CD14-positive monocyte (primary cell): ENCODE measurements around the gene KMT2C. TPM values are rescaled to one million over a fixed set of nuclear protein-coding genes. Genes with fewer than 3 reads are reported as not detected.

Experiments
- DNase-seq, 3 donors: peaks; one replicate each; pipeline ENCODE4 v3.0.0-alpha.2; 2011 to 2022
- H2AFZ ChIP-seq: 2 replicates; pipeline ENCODE4 v1.6.0; 2012; ENCODE audit warnings: mild to moderate bottlenecking, low read depth, low read length, inconsistent platforms; ENCODE audit not compliant: insufficient read depth, poor library complexity, severe bottlenecking
- H3K27ac ChIP-seq, 2 donors: 1 replicate in 1 of 2; 2 replicates in 1 of 2; pipeline ENCODE4 v1.5.1; 2012 to 2013; ENCODE audit warnings: low read length in 2 of 2, control low read depth in 1 of 2, inconsistent platforms in 1 of 2, low read depth in 1 of 2, mild to moderate bottlenecking in 1 of 2
- H3K27me3 ChIP-seq, 2 donors: one replicate each; pipeline versions ENCODE4 v1.6.0 to v1.6.1; 2011 to 2013; ENCODE audit warnings: low read length in 2 of 2; ENCODE audit not compliant: control insufficient read depth in 2 of 2, insufficient read depth in 2 of 2
- H3K36me3 ChIP-seq, 2 donors: replicated peaks in 1 of 2; 1 replicate in 1 of 2; 2 replicates in 1 of 2; pipeline versions ENCODE4 v1.5.1 to v1.6.1; 2012 to 2013; ENCODE audit warnings: low read length in 2 of 2, control low read depth in 1 of 2, inconsistent platforms in 1 of 2, mild to moderate bottlenecking in 1 of 2; ENCODE audit not compliant: insufficient read depth in 2 of 2, control insufficient read depth in 1 of 2
- H3K4me1 ChIP-seq, 2 donors: 1 replicate in 1 of 2; 2 replicates in 1 of 2; pipeline versions ENCODE4 v1.5.1 to v1.6.1; 2012 to 2013; ENCODE audit warnings: low read length in 2 of 2, control low read depth in 1 of 2, inconsistent platforms in 1 of 2, mild to moderate bottlenecking in 1 of 2, moderate library complexity in 1 of 2; ENCODE audit not compliant: insufficient read depth in 2 of 2, control insufficient read depth in 1 of 2
- H3K4me2 ChIP-seq: replicated peaks from 2 replicates; pipeline ENCODE3; 2012; ENCODE audit warnings: low read length, moderate library complexity, mild to moderate bottlenecking; ENCODE audit not compliant: poor library complexity, severe bottlenecking; ENCODE audit errors: extremely low read depth
- H3K4me3 ChIP-seq, 3 experiments: fragments of 200-600 bp in 1 of 3; sonication (generic) in 1 of 3; replicated peaks in 1 of 3; 1 replicate in 2 of 3; 2 replicates in 1 of 3; pipeline ENCODE4 v1.5.1; 2011 to 2013; ENCODE audit warnings: low read length in 3 of 3, mild to moderate bottlenecking in 3 of 3, control low read depth in 2 of 3, low read depth in 2 of 3, inconsistent platforms in 1 of 3, moderate library complexity in 1 of 3
- H3K79me2 ChIP-seq: 2 replicates; pipeline ENCODE4 v1.6.0; 2012; ENCODE audit warnings: mild to moderate bottlenecking, control low read depth, inconsistent platforms, low read length, moderate library complexity; ENCODE audit not compliant: insufficient read depth
- H3K9ac ChIP-seq: 2 replicates; pipeline ENCODE4 v1.6.0; 2017; ENCODE audit warnings: low read length, mild to moderate bottlenecking; ENCODE audit not compliant: insufficient read depth, poor library complexity, severe bottlenecking
- H3K9me3 ChIP-seq, 2 donors: replicated peaks in 1 of 2; 1 replicate in 1 of 2; 2 replicates in 1 of 2; pipeline versions ENCODE4 v1.5.1 to v1.6.1; 2012 to 2013; ENCODE audit warnings: low read length in 2 of 2, control low read depth in 1 of 2; ENCODE audit not compliant: control insufficient read depth in 1 of 2, insufficient read depth in 1 of 2
- H4K20me1 ChIP-seq: 2 replicates; pipeline ENCODE4 v1.6.0; 2012; ENCODE audit warnings: mild to moderate bottlenecking, low read length, control low read depth, moderate library complexity; ENCODE audit not compliant: insufficient read depth
- H3K27ac Mint-ChIP-seq, 7 donors: one replicate each; pipeline ENCODE4 v1.8.0; 2020; ENCODE audit warnings: mild to moderate bottlenecking in 7 of 7, mixed read lengths in 7 of 7, moderate library complexity in 6 of 7, inconsistent platforms in 2 of 7
- H3K27me3 Mint-ChIP-seq, 3 donors: one replicate each; pipeline ENCODE4 v1.8.0; 2021 to 2022; ENCODE audit warnings: low read depth in 3 of 3, mild to moderate bottlenecking in 3 of 3, mixed read lengths in 3 of 3, moderate library complexity in 3 of 3, inconsistent platforms in 1 of 3
- H3K36me3 Mint-ChIP-seq, 2 donors: one replicate each; pipeline ENCODE4 v1.8.0; 2020; ENCODE audit warnings: mixed read lengths in 2 of 2, inconsistent platforms in 1 of 2, mild to moderate bottlenecking in 1 of 2
- H3K4me1 Mint-ChIP-seq: one replicate; pipeline ENCODE4 v1.8.0; 2020; ENCODE audit warnings: mild to moderate bottlenecking, mixed read lengths
- H3K4me3 Mint-ChIP-seq, 2 donors: one replicate each; pipeline ENCODE4 v1.8.0; 2020; ENCODE audit warnings: mild to moderate bottlenecking in 2 of 2, mixed read lengths in 2 of 2, moderate library complexity in 1 of 2
- H3K9me3 Mint-ChIP-seq, 7 donors: one replicate each; pipeline ENCODE4 v1.8.0; 2020 to 2022; ENCODE audit warnings: mixed read lengths in 7 of 7, mild to moderate bottlenecking in 6 of 7, moderate library complexity in 6 of 7, inconsistent platforms in 2 of 7
- CTCF ChIP-seq: fragments of 200-600 bp; IDR thresholded peaks from one replicate; pipeline ENCODE4 v1.8.0; 2022; ENCODE audit warnings: antibody characterized with exemption, mild to moderate bottlenecking
- WGBS: methylation state at CpG from one replicate; pipeline ENCODE4 v1.1.5; 2013; ENCODE audit warnings: missing lambda C conversion rate; ENCODE audit not compliant: insufficient coverage; 5-methylcytosine and 5-hydroxymethylcytosine counted together
- intact Hi-C, 2 donors: fragments of 100-400 bp; cut with micrococcal nuclease; formaldehyde crosslinking; loops; one replicate each; pipeline versions ENCODE4 v1.15.0 to v1.15.1; 2023
- polyA plus RNA-seq, 3 donors: library from polyadenylated mRNA; depleted of rRNA in 1 of 3; unstranded in 2 of 3; stranded (reverse) in 1 of 3; fragments of 300-500 nt in 2 of 3; fragments of >200 nt in 1 of 3; fragmentation: Illumina TruSeq in 2 of 3; gene quantifications; 1 replicate in 2 of 3; 2 replicates in 1 of 3; pipeline ENCODE4 v1.2.3, GENCODE V29; 2012 to 2021
- small RNA-seq: library from RNA; depleted of rRNA; stranded (forward); fragments of <200 nt; gene quantifications from one replicate; pipeline ENCODE3, GENCODE V24; 2012; ENCODE audit warnings: low read depth; ENCODE audit not compliant: insufficient read length

The KMT2C gene
- polyA plus RNA-seq, 3 donors: 4.5 to 26.1 (median 7.3) TPM

DNA sequence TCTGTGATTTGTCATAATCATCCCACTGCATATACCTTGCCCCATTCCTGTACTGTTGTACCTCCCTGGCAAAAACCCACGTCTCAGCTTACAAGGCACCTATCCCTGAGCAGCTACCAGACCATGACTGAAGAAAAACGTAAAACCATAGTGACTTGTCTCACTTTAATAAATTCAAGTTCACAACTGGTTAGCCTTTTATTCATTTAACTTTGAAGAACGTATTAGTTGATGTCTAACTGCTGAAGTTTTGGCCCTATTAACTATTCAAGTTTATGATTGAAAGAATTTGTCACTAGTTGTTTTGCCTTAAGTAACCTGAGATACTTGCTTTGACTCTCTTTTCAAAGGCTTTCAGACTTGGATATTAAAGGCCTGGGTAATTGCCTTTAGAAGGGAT is 350.7 kb downstream of the KMT2C start:
- Histone ChIP-seq H3K79me2 (no peaks in the 10 kb centered on the region), H3K9ac (no peak overlapping the region), H3K9me3 (peaks cover 13% of the 10 kb centered on the region in 2 donors), H4K20me1 (no peaks in the 10 kb centered on the region), H3K4me2 (no peak overlapping the region), H3K36me3 (peaks cover 0 to 8% of the 10 kb centered on the region in 2 donors), H3K4me1 (peaks cover 0 to 3% of the 10 kb centered on the region in 2 donors), H3K27me3 (no peaks in the 10 kb centered on the region), H2AFZ (no peak overlapping the region), H3K27ac (no peak overlapping the region), H3K4me3 (no peak overlapping the region)
- Mint-ChIP-seq H3K4me1 (peaks cover 12% of the 10 kb centered on the region), H3K9me3 (peaks cover 7 to 23% (median 15%) of the 10 kb centered on the region in 7 donors), H3K36me3 (peaks cover 11 to 14% of the 10 kb centered on the region in 2 donors), H3K4me3 (no peak overlapping the region), H3K27ac (no peak overlapping the region), H3K27me3 (peaks cover 0 to 2% (median 0%) of the 10 kb centered on the region in 3 donors)
- DNase-seq: no peak
- 100% methylated on average over 1 of the region's 3 CpGs for WGBS
- intact Hi-C loops: no loop called here
- no peak for TF ChIP-seq CTCF

Small RNA genes lying within 50 kb of the gene (small RNA-seq; reads per million reads assigned to genes)
- not detected for gene AC104692.1
- not detected for gene AC104692.2
- not detected for gene RF00019

Other genes with a start within 250 kb of the KMT2C start
- gene XRCC2, start 240.1 kb upstream of the KMT2C start, polyA plus RNA-seq: under 1 TPM in 2 of 3 donors, not detected in 1; 0.03 to 0.05 TPM